Measurements from ENCODE around the gene IL5.

IL5 gene

DNA sequence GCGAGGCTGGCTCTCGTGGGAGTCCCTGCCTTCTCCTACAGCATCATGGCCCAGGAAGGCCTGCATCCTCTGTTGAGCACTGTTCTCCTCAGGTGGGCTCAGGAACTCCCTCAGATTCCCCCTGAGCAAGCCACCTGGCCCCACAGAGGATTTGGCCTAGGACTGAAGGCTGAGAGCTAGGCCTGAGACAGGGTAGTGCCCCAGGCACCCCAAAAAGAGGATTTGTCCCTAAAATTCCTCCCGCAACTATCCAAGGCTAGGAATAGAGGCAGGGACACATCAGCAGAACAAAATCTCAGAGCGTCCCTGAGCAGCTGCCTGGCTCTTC, 41.7 kb downstream of the IL5 start:
- Histone ChIP-seq H2AFZ (ENCODE audit: low read depth, low read length) (no peak overlapping the region), H3K27me3 (ENCODE audit: control insufficient read depth in 1 of 2, insufficient read depth in 1 of 2, low read length in 2 of 2) (no peaks in the 10 kb centered on the region), H3K79me1 (replicated peaks; ENCODE audit: low read length, poor library complexity, severe bottlenecking) (peaks cover 4% of the 10 kb centered on the region), H2BK15ac (ENCODE audit: low read depth, poor library complexity, severe bottlenecking) (peak overlapping the region; percentile 89), H3K4me1 (ENCODE audit: control insufficient read depth, insufficient read depth, low read depth, low read length) (peaks cover 45% of the 10 kb centered on the region), H3K36me3 (ENCODE audit: control insufficient read depth in 1 of 2, insufficient read depth in 2 of 2, low read depth in 1 of 2, low read length in 2 of 2) (no peaks in the 10 kb centered on the region), H4K91ac (ENCODE audit: low read length) (peak overlapping the region; percentile 2), H3K9me3 (ENCODE audit: control insufficient read depth, low read length) (no peaks in the 10 kb centered on the region), H4K8ac (ENCODE audit: low read length) (no peak overlapping the region), H3K27ac (ENCODE audit: low read length, poor library complexity, severe bottlenecking) (no peak overlapping the region), H3K4me2 (ENCODE audit: low read length, poor library complexity, severe bottlenecking) (no peak overlapping the region), H3K14ac (ENCODE audit: low read length in 2 of 2) (no peak overlapping the region), H3K23ac (ENCODE audit: low read length in 2 of 2) (no peak overlapping the region), H2BK12ac (ENCODE audit: low read length in 2 of 2) (peak overlapping the region; percentile 35 to 75), H2AK5ac (ENCODE audit: low read length, severe bottlenecking) (peak overlapping the region; percentile 90), H3K4me3 (ENCODE audit: insufficient read depth in 1 of 2, low read depth in 1 of 2, low read length in 2 of 2) (no peak overlapping the region), H3K9ac (ENCODE audit: low read length) (peak overlapping the region; percentile 26), H3K18ac (ENCODE audit: low read depth in 1 of 2, low read length in 2 of 2) (peak overlapping the region in 1 of 2 experiments; percentile 38), H2BK5ac (ENCODE audit: low read depth, low read length, poor library complexity, severe bottlenecking) (no peak overlapping the region), H2BK120ac (ENCODE audit: low read depth, low read length) (peak overlapping the region; percentile 24), H3K4ac (ENCODE audit: low read depth in 1 of 2, low read length in 2 of 2) (peak overlapping the region in 1 of 2 experiments; percentile 19)
- no peak for DNase-seq
- 91% methylated on average over 4 of the region's 4 CpGs for WGBS

- peak; percentile 61 for DNase-seq
- no peak overlapping the region for H2BK5ac ChIP-seq (ENCODE audit: low read depth, low read length, poor library complexity, severe bottlenecking)
- H3K9me3 ChIP-seq (ENCODE audit: control insufficient read depth, low read length): no peaks in the 10 kb centered on the region
- peaks cover 49% of the 10 kb centered on the region for H3K4me1 ChIP-seq (ENCODE audit: control insufficient read depth, insufficient read depth, low read depth, low read length)
- peak overlapping the region; percentile 43 for H4K8ac ChIP-seq (ENCODE audit: low read length)
- peaks cover 4% of the 10 kb centered on the region for H3K79me1 ChIP-seq (replicated peaks; ENCODE audit: low read length, poor library complexity, severe bottlenecking)
- peak overlapping the region; percentile 89 for H2BK15ac ChIP-seq (ENCODE audit: low read depth, poor library complexity, severe bottlenecking)
- H3K4ac ChIP-seq (ENCODE audit: low read depth in 1 of 2, low read length in 2 of 2): peak overlapping the region in 1 of 2 experiments; percentile 73
- H3K18ac ChIP-seq (ENCODE audit: low read depth in 1 of 2, low read length in 2 of 2): peak overlapping the region; percentile 44 to 64
- H3K14ac ChIP-seq (ENCODE audit: low read length in 2 of 2): no peak overlapping the region
- no peak overlapping the region for H3K9ac ChIP-seq (ENCODE audit: low read length)
- no peak overlapping the region for H3K27ac ChIP-seq (ENCODE audit: low read length, poor library complexity, severe bottlenecking)
- H3K27me3 ChIP-seq (ENCODE audit: control insufficient read depth in 1 of 2, insufficient read depth in 1 of 2, low read length in 2 of 2): no peaks in the 10 kb centered on the region
- peak overlapping the region; percentile 88 for H4K91ac ChIP-seq (ENCODE audit: low read length)
- no peak overlapping the region for H3K23ac ChIP-seq (ENCODE audit: low read length in 2 of 2)
- peak overlapping the region; percentile 75 to 97 for H2BK12ac ChIP-seq (ENCODE audit: low read length in 2 of 2)
- H2BK120ac ChIP-seq (ENCODE audit: low read depth, low read length): no peak overlapping the region
- peak overlapping the region; percentile 90 for H2AK5ac ChIP-seq (ENCODE audit: low read length, severe bottlenecking)
- no peak overlapping the region for H3K4me3 ChIP-seq (ENCODE audit: insufficient read depth in 1 of 2, low read depth in 1 of 2, low read length in 2 of 2)
- H3K4me2 ChIP-seq (ENCODE audit: low read length, poor library complexity, severe bottlenecking): no peak overlapping the region
- no peak overlapping the region for H2AFZ ChIP-seq (ENCODE audit: low read depth, low read length)
- no peaks in the 10 kb centered on the region for H3K36me3 ChIP-seq (ENCODE audit: control insufficient read depth in 1 of 2, insufficient read depth in 2 of 2, low read depth in 1 of 2, low read length in 2 of 2)
- 69% methylated on average over 6 of the region's 6 CpGs for WGBS
Observed at GRCh38 chr5:132500931-132501628, 42.2 kb downstream of the IL5 start.

DNA sequence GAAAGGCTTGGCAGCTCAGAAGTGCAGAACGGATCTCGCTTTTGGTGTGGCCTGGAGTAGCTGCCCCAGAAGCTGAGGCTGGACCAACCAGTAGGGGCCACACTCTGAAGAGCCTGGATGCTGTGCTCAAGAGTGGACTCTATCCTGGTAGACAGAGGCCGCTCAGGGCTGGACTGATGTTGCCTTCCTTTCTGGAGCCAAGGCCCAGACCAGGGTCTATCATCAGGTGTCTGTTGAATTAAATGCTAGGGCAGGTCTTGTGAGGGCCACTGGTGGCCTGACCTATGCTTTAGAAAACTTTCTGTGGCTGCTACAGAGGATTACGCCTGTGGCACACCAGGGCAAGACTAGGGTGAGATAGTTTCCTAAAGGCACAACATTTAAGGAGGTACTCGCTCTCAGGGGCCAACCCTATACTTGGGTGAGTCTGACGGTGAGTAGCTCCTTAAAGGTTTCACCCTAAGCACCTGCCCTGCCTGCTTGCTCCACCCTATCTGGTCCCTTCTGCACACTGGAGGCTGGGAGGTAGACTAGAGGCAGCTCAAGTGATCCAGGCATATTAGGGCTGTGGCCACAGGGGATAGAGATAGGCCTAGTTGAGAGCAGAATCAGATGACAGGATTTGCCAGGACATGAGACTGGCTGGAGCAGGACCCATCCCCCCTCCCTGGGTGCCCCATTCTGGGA, 42.9 kb downstream of the IL5 start:
- peak overlapping the region; percentile 36 for H4K91ac ChIP-seq (ENCODE audit: low read length)
- H3K4me1 ChIP-seq (ENCODE audit: control insufficient read depth, insufficient read depth, low read depth, low read length): peaks cover 48% of the 10 kb centered on the region
- H3K9ac ChIP-seq (ENCODE audit: low read length): no peak overlapping the region
- H3K36me3 ChIP-seq (ENCODE audit: control insufficient read depth in 1 of 2, insufficient read depth in 2 of 2, low read depth in 1 of 2, low read length in 2 of 2): no peaks in the 10 kb centered on the region
- 94% methylated on average over 6 of the region's 6 CpGs for WGBS
- peak overlapping the region; percentile 90 for H2AK5ac ChIP-seq (ENCODE audit: low read length, severe bottlenecking)
- no peaks in the 10 kb centered on the region for H3K9me3 ChIP-seq (ENCODE audit: control insufficient read depth, low read length)
- H2BK12ac ChIP-seq (ENCODE audit: low read length in 2 of 2): peak overlapping the region; percentile 60 to 97
- no peak overlapping the region for H2AFZ ChIP-seq (ENCODE audit: low read depth, low read length)
- H2BK120ac ChIP-seq (ENCODE audit: low read depth, low read length): peak overlapping the region; percentile 66
- no peak overlapping the region for H2BK5ac ChIP-seq (ENCODE audit: low read depth, low read length, poor library complexity, severe bottlenecking)
- no peak overlapping the region for H3K23ac ChIP-seq (ENCODE audit: low read length in 2 of 2)
- H3K18ac ChIP-seq (ENCODE audit: low read depth in 1 of 2, low read length in 2 of 2): peak overlapping the region; percentile 44 to 72
- no peak overlapping the region for H3K4me2 ChIP-seq (ENCODE audit: low read length, poor library complexity, severe bottlenecking)
- no peak overlapping the region for H3K4me3 ChIP-seq (ENCODE audit: insufficient read depth in 1 of 2, low read depth in 1 of 2, low read length in 2 of 2)
- H3K27me3 ChIP-seq (ENCODE audit: control insufficient read depth in 1 of 2, insufficient read depth in 1 of 2, low read length in 2 of 2): no peaks in the 10 kb centered on the region
- H4K8ac ChIP-seq (ENCODE audit: low read length): no peak overlapping the region
- no peak overlapping the region for H3K27ac ChIP-seq (ENCODE audit: low read length, poor library complexity, severe bottlenecking)
- no peak overlapping the region for H3K14ac ChIP-seq (ENCODE audit: low read length in 2 of 2)
- peak; percentile 6 for DNase-seq
- H3K4ac ChIP-seq (ENCODE audit: low read depth in 1 of 2, low read length in 2 of 2): peak overlapping the region in 1 of 2 experiments; percentile 73
- H3K79me1 ChIP-seq (replicated peaks; ENCODE audit: low read length, poor library complexity, severe bottlenecking): peaks cover 4% of the 10 kb centered on the region
- H2BK15ac ChIP-seq (ENCODE audit: low read depth, poor library complexity, severe bottlenecking): peak overlapping the region; percentile 83

DNA sequence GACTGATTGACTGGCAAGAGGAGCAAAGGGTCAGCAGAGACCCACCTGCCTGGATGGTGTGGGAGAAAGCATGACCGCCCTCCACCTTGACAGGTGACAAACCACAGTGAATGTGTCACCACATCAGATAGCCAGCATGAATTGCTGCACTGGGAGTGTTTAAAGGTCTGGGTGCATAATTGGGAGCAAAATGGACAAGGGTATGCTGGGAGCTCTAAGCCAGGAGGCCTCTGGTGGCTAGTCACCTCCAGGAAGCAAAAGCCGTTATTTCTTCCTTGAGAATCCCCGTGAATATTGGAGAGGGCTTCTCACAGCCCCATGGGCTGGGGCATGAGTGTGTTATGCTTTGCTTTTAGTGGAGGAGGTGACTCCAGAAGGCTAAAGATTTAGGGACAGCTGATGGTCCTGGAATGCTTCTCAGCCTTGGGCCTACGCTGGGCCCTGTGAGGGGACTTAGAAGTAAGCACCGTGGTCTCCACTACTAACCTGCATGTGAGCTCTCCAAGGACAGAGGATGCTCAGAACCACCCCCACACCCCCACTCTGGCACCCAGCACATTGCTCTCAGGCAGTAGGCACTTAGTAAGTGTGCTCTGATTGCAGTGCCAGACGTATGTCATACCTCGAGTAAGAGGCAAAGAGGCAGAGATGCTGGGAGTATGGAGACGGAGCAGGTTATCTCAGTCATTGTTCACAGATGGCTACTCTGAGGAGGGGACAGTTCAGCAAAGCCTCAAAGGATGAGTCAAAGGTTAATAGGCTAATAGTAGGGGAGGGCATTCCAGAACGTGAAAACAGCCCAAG, 43.7 kb downstream of the IL5 start:
- peak; percentile 11 for DNase-seq
- Histone ChIP-seq H2AFZ (ENCODE audit: low read depth, low read length) (no peak overlapping the region), H3K4me1 (ENCODE audit: control insufficient read depth, insufficient read depth, low read depth, low read length) (peaks cover 51% of the 10 kb centered on the region), H3K9ac (ENCODE audit: low read length) (no peak overlapping the region), H3K14ac (ENCODE audit: low read length in 2 of 2) (no peak overlapping the region), H3K18ac (ENCODE audit: low read depth in 1 of 2, low read length in 2 of 2) (peak overlapping the region in 1 of 2 experiments; percentile 72), H4K8ac (ENCODE audit: low read length) (no peak overlapping the region), H3K9me3 (ENCODE audit: control insufficient read depth, low read length) (no peaks in the 10 kb centered on the region), H4K91ac (ENCODE audit: low read length) (peak overlapping the region; percentile 25), H2BK15ac (ENCODE audit: low read depth, poor library complexity, severe bottlenecking) (peak overlapping the region; percentile 73), H3K4me2 (ENCODE audit: low read length, poor library complexity, severe bottlenecking) (no peak overlapping the region), H2BK5ac (ENCODE audit: low read depth, low read length, poor library complexity, severe bottlenecking) (no peak overlapping the region), H2AK5ac (ENCODE audit: low read length, severe bottlenecking) (peak overlapping the region; percentile 94), H2BK120ac (ENCODE audit: low read depth, low read length) (peak overlapping the region; percentile 24), H3K79me1 (replicated peaks; ENCODE audit: low read length, poor library complexity, severe bottlenecking) (peaks cover 4% of the 10 kb centered on the region), H3K4me3 (ENCODE audit: insufficient read depth in 1 of 2, low read depth in 1 of 2, low read length in 2 of 2) (no peak overlapping the region), H3K27me3 (ENCODE audit: control insufficient read depth in 1 of 2, insufficient read depth in 1 of 2, low read length in 2 of 2) (no peaks in the 10 kb centered on the region), H3K4ac (ENCODE audit: low read depth in 1 of 2, low read length in 2 of 2) (peak overlapping the region in 1 of 2 experiments; percentile 4), H2BK12ac (ENCODE audit: low read length in 2 of 2) (peak overlapping the region; percentile 8 to 38), H3K36me3 (ENCODE audit: control insufficient read depth in 1 of 2, insufficient read depth in 2 of 2, low read depth in 1 of 2, low read length in 2 of 2) (no peaks in the 10 kb centered on the region), H3K27ac (ENCODE audit: low read length, poor library complexity, severe bottlenecking) (no peak overlapping the region), H3K23ac (ENCODE audit: low read length in 2 of 2) (no peak overlapping the region)
- 74% methylated on average over 9 of the region's 9 CpGs for WGBS

All from mesenchymal stem cell (in vitro differentiated cells and primary cell).